GM12891 (cell line): ENCODE results near the gene TENM4.

Source experiments
- POLR2A ChIP-seq: IDR thresholded peaks from 2 replicates; pipeline ENCODE4 v1.6.1; 2011; ENCODE audit warnings: low read depth, low read length, control low read depth
- POLR2AphosphoS5 ChIP-seq: IDR thresholded peaks from 2 replicates; pipeline ENCODE4 v1.6.1; 2011; ENCODE audit warnings: low read depth, low read length, control low read depth
- POU2F2 ChIP-seq: IDR thresholded peaks from 2 replicates; pipeline ENCODE4 v1.6.1; 2011; ENCODE audit warnings: low read depth, mild to moderate bottlenecking, control low read depth, low read length, moderate library complexity
- SPI1 ChIP-seq: IDR thresholded peaks from 2 replicates; pipeline ENCODE4 v1.6.1; 2011; ENCODE audit warnings: low read depth, low read length, control low read depth
- TAF1 ChIP-seq: IDR thresholded peaks from 2 replicates; pipeline ENCODE4 v1.6.1; 2011; ENCODE audit warnings: low read depth, low read length, control low read depth

DNA sequence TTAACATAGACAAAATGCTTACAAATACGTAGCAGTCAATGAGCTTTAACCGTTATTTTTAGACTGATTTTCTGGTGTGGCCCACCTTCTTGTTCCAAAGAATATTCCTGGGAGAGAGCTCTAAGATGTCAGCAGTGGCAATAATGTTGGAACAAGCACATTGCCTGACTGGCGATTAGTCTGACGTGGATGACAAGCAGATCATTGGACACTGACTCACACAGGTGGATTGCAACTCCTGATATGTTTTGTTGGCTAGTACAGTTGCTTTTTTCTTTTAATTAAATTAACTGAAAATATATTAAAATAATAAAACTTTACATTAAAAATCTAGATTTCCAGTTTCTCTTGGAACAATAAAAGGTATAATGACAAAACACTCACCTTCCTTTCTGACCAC, 78.0 kb downstream of the TENM4 start:
- no peak for TF ChIP-seq POLR2A
- no peak for TF ChIP-seq POLR2AphosphoS5
- TF ChIP-seq TAF1 = no peak
- no peak for TF ChIP-seq SPI1
- TF ChIP-seq POU2F2 = no peak
